GM21529 (cell line): ENCODE measurements around the gene ALPK3.

Experiments
- ATAC-seq: cut with Tn5 transposase; IDR thresholded peaks from one replicate; pipeline ENCODE4 v1.9.1; 2021; ENCODE audit not compliant: unreplicated experiment

ALPK3 gene

GRCh38 chr15:84889313-84889990, 72.3 kb downstream of the ALPK3 start:
- no peak for ATAC-seq

- no peak for ATAC-seq
Observed at GRCh38 chr15:84889991-84890669, 73.0 kb downstream of the ALPK3 start.

- no peak for ATAC-seq
Observed at GRCh38 chr15:84890670-84891162, 73.6 kb downstream of the ALPK3 start.

- ATAC-seq: no peak
Observed at GRCh38 chr15:84891339-84891738, 74.2 kb downstream of the ALPK3 start.

- ATAC-seq: no peak
Observed at GRCh38 chr15:84892786-84893307, 75.7 kb downstream of the ALPK3 start.

GRCh38 chr15:84893607-84894006, 76.5 kb downstream of the ALPK3 start:
- ATAC-seq: no peak

- no peak for ATAC-seq
Observed at GRCh38 chr15:84894736-84895425, 77.7 kb downstream of the ALPK3 start.

- no peak for ATAC-seq
Observed at GRCh38 chr15:84898761-84899160, 81.6 kb downstream of the ALPK3 start.

GRCh38 chr15:84899750-84900149, 82.6 kb downstream of the ALPK3 start:
- ATAC-seq: no peak

- ATAC-seq: no peak
Observed at GRCh38 chr15:84901540-84901939, 84.4 kb downstream of the ALPK3 start.

GRCh38 chr15:84903751-84904150, 86.6 kb downstream of the ALPK3 start:
- ATAC-seq: no peak

- ATAC-seq: no peak
Observed at GRCh38 chr15:84904419-84904818, 87.3 kb downstream of the ALPK3 start.

GRCh38 chr15:84905016-84905916, 88.1 kb downstream of the ALPK3 start:
- ATAC-seq: no peak

- ATAC-seq: no peak
Observed at GRCh38 chr15:84907731-84908130, 90.6 kb downstream of the ALPK3 start.

- no peak for ATAC-seq
Observed at GRCh38 chr15:84908564-84908963, 91.4 kb downstream of the ALPK3 start.

GRCh38 chr15:84909029-84909428, 91.9 kb downstream of the ALPK3 start:
- ATAC-seq: no peak

- no peak for ATAC-seq
Observed at GRCh38 chr15:84909782-84910181, 92.6 kb downstream of the ALPK3 start.

GRCh38 chr15:84910928-84911623, 93.9 kb downstream of the ALPK3 start:
- no peak for ATAC-seq

GRCh38 chr15:84911879-84912660, 94.9 kb downstream of the ALPK3 start:
- ATAC-seq: no peak
